GM08714 (cell line): ENCODE data around the gene PRIM1.
"Not testable (repeated sequence)": the region's sequence is repeated elsewhere in the genome, so short reads cannot be mapped to it uniquely, and the experiment has no call there.

Source experiments
- H3K4me3 ChIP-seq: fragments of 200-500 bp; sonication (Bioruptor generic); 2 replicates; pipeline ENCODE4 v1.5.1; 2014; ENCODE audit warnings: mild to moderate bottlenecking, low read length, inconsistent platforms
- ZNF274 ChIP-seq: IDR thresholded peaks from 2 replicates; pipeline ENCODE4 v1.6.1; 2012; ENCODE audit warnings: mild to moderate bottlenecking, low read depth, low read length

PRIM1 gene

GRCh38 chr12:56751712-56752598, at the start of gene PRIM1:
TSS of gene PRIM1 (minus strand) at chr12:56752323. CDS start at chr12:56752298, 25 bp downstream.
- no peak for TF ChIP-seq ZNF274
- peak within 1 kb of the TSS; percentile 83 for H3K4me3 ChIP-seq

- TF ChIP-seq ZNF274 = no peak
- no peak overlapping the region for H3K4me3 ChIP-seq
Measured at GRCh38 chr12:56800221-56800620, 48.1 kb upstream of the PRIM1 start.

- not testable (repeated sequence) for H3K4me3 ChIP-seq
Measured at GRCh38 chr12:56799345-56799744, 47.2 kb upstream of the PRIM1 start.

- not testable (repeated sequence) for H3K4me3 ChIP-seq
Measured at GRCh38 chr12:56795791-56796190, 43.7 kb upstream of the PRIM1 start.

- not testable (repeated sequence) for H3K4me3 ChIP-seq
Measured at GRCh38 chr12:56795046-56795562, 43.0 kb upstream of the PRIM1 start.

GRCh38 chr12:56793124-56793523, 41.0 kb upstream of the PRIM1 start:
- not testable (repeated sequence) for H3K4me3 ChIP-seq

- no peak for TF ChIP-seq ZNF274
Measured at GRCh38 chr12:56792678-56793077, 40.6 kb upstream of the PRIM1 start.

GRCh38 chr12:56789429-56789828, 37.3 kb upstream of the PRIM1 start:
- not testable (repeated sequence) for H3K4me3 ChIP-seq

More at GRCh38 chr12:56792678-56793077, 40.6 kb upstream of the PRIM1 start:
- H3K4me3 ChIP-seq = no peak overlapping the region

GRCh38 chr12:56787498-56787897, 35.4 kb upstream of the PRIM1 start:
- TF ChIP-seq ZNF274 = no peak
- H3K4me3 ChIP-seq = no peak overlapping the region

- TF ChIP-seq ZNF274 = no peak
- H3K4me3 ChIP-seq = no peak overlapping the region
Measured at GRCh38 chr12:56785874-56786273, 33.8 kb upstream of the PRIM1 start.

- no peak for TF ChIP-seq ZNF274
- H3K4me3 ChIP-seq = no peak overlapping the region
Measured at GRCh38 chr12:56785141-56785865, 33.2 kb upstream of the PRIM1 start.

- no peak for TF ChIP-seq ZNF274
- no peak overlapping the region for H3K4me3 ChIP-seq
Measured at GRCh38 chr12:56781726-56782125, 29.6 kb upstream of the PRIM1 start.

- H3K4me3 ChIP-seq = no peak overlapping the region
- TF ChIP-seq ZNF274 = no peak
Measured at GRCh38 chr12:56778756-56779155, 26.6 kb upstream of the PRIM1 start.

- no peak for TF ChIP-seq ZNF274
Measured at GRCh38 chr12:56776654-56777053, 24.5 kb upstream of the PRIM1 start.

GRCh38 chr12:56775638-56776037, 23.5 kb upstream of the PRIM1 start:
- no peak overlapping the region for H3K4me3 ChIP-seq
- no peak for TF ChIP-seq ZNF274

More at GRCh38 chr12:56776654-56777053, 24.5 kb upstream of the PRIM1 start:
- no peak overlapping the region for H3K4me3 ChIP-seq
